CD4-positive, alpha-beta T cell treated with Interleukin-1 beta for 1 hour (primary cell): Measurements from ENCODE around the gene NR2F1-AS1.

Source experiments
- DNase-seq, 2 donors: peaks; one replicate each; pipeline ENCODE4 v3.0.0-alpha.2; 2020 to 2022

Gene NR2F1-AS1

DNA sequence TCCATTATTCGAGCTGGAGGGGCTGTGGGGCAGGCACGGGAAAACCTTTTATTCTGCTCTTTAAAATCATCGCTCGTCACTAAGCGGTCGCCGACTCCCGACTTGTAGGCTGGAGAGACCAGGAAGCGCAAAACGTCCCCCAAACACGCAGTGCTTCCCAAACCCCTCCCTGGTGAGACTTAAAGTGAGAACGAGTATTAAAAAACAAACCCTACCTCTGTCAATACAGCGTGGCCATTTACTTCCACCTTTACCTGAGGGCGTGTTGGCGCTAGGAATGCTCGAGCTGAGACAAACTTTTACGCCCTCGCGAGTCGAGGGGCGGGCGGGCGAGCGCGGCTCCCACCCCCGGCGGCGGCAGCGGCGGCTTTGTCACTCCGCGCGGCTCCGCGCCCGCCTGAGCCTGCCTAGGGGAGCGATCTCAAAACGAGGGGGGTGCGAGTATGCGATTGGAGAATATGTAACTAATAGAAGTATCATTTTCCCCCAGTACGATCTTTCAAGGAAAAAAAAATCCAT lies at the start of gene NR2F1-AS1:
Gene NR2F1-AS1, minus strand, starts transcription at position 293 of the 519 bp plus-strand sequence.
- no peak for DNase-seq

DNA sequence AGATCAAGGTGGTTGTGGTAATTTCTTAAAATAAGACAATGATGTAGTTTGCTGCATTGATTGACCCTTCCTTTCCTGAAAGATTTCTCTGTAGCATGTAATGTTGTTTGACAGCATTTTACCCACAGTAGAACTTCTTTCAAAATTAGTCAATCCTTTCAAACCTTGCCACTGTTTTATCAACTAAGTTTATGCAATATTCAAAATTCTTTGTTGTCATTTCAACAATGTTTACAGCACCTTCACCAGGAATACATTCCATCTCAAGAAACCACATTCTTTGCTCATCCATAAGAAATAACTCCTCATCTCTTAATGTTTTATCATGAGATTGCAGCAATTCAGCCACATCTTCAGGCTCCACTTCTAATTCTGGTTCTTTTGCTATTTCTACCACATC lies 45.8 kb upstream of the NR2F1-AS1 start:
- DNase-seq, result no peak

DNA sequence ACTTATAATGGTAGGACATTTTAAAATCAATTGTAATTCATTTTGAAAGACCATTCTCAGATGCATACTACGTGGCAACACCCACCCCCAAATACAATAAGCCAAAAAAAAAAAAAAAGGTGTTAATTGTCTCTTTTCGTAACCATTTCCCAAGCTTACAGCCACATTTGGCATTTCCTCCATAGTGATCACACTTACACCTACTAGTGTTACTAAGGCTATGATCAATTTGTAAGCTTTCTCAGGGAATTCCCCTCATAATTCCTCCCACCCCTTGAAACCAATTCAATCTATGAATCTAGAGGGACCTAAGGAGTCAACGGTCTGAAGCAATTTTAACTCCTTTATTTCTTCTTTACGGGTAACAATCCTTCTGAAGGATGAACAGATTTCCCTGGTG lies 42.1 kb upstream of the NR2F1-AS1 start:
- DNase-seq, result peak in 1 of 2 donors; percentile 27

DNA sequence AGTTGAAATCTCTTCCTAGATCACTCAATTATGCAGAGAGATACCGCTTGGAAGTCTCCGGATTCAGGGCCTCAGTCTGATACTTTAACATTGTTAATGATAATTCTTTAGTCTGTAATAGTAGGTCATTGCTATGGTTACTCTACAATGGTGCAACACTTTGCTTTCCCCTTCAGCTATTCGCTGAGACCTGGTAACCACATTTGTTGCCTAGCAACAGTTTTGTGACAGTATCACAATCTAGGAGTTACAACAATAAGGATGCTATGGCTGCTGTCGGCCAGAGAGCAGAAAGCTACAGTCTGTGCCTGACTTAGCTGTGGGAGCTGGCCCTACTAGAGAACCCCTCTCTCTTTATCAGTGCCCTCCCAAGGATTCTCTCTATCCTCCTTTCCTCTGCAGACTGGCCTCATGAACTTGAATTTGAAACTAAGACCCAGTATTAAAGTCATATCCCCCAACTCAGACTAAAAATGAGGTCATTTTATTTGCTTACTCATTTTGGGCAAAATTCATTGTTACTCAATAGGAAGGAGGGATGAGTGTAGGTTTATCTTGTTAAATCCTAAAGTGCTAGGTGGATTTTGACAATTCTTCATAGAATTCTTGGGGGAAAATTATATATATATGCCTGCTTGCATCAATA lies 41.3 kb upstream of the NR2F1-AS1 start:
- DNase-seq, result peak; percentile 65 to 80

DNA sequence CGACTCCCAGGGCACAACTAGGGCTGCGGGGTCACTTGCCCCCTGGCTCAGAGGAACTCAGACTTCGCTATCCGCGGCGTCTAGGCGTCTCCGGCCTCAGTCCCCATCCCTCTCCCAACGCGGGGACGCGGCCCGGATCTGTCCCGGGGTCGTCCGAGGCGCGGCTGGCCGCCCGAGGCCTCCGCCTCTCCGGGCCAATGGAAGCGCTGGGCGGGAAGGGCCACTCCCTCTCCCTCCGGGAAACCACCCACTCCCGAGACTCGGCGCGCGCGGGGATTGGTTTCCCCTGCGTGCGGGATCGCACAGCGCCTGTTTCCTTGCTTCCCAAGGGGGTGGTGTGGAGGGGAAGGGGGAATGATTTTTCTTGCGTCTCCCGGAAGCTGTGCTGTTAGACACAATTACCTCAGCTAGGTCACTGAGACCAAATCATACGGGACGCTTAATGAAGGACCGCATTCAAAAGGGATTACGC lies 40.3 kb upstream of the NR2F1-AS1 start:
- DNase-seq, result no peak

DNA sequence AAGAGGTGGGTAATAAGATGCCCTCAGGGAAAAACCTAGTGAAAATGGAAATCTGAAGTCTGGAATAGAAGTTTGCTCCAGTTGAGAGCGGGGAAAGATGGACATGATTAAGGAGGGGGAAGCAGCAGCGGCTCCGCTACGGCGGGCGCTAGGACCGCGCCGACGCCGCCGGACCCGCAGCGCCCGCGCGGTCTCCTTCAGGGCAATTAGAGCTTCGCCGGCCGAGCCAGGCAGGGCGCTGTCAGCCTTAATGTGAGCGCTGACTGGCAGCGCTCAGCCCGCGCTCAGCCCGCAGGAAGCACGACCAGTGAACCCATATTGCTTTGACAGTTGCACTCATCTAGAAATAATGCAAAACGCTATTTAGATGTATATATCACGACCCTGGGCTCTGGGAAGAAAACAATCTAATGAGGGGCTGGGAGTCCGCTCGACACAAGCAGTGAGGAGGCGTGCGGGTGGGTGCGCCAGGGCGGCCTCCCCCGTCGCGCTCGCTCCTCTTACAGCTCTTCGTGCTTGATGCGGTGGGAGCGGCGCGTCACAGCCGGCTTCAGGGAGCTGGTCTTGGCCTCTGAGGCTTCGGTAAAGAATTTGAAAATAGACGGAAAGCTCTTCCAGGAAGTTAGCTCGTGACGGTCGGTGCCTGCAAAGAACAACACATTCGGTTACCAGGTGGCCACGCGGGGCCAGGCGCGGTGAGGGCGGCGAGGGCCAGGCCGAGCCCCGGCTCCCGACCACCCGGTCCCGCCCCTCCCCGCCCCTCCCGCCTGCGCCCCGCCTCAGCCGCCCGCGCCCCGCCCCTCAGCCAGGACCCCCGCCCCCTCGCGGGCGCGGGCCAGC lies 39.7 kb upstream of the NR2F1-AS1 start:
- DNase-seq, result peak; percentile 52 to 56

DNA sequence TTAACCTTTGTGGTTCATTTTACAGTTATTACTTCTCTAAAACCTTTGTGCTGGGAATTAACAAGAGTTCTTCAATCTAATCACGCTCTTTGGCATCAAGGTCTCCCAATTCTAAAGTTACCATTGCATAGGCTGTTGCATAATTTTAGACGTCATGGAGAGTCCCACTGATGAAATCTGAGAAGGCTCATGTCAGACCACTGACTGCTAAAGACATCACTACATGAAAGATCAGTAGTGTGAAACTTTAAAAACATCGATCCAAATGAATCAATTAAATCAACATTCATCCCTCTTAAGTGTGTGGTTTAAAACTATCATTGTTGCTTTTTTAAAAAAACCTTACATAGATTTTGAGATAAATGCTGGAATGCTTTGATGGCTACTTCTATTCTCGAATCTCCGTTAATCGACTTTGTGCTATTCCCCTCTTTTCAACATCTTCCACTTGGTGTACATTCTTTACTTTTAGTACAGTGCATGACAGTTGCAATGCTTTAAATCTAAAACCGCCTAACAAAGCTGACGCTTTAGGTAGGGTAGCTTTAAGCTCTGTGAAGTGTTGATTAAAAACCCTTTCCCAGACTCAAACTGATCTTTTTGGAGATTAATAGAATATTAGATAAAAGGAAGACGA lies 35.6 kb upstream of the NR2F1-AS1 start:
- no peak for DNase-seq

DNA sequence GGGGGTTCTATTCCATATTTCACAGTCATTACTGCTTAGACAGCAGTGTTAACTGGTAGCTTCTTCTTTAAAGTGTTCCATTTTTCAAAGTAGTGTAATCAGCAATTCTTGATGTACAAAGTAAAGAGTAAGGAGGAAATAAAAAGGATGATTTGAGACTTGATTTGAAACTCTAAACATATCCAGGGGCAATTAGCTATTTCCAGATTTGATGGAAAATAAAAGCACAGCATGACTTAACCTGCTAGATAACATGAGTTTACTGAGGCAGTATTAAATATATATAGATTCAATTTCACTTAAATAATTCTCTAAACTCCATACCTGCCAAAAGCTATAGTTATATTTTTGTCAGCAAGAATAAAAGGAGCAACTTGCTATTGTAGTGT lies 31.8 kb upstream of the NR2F1-AS1 start:
- DNase-seq, result no peak

DNA sequence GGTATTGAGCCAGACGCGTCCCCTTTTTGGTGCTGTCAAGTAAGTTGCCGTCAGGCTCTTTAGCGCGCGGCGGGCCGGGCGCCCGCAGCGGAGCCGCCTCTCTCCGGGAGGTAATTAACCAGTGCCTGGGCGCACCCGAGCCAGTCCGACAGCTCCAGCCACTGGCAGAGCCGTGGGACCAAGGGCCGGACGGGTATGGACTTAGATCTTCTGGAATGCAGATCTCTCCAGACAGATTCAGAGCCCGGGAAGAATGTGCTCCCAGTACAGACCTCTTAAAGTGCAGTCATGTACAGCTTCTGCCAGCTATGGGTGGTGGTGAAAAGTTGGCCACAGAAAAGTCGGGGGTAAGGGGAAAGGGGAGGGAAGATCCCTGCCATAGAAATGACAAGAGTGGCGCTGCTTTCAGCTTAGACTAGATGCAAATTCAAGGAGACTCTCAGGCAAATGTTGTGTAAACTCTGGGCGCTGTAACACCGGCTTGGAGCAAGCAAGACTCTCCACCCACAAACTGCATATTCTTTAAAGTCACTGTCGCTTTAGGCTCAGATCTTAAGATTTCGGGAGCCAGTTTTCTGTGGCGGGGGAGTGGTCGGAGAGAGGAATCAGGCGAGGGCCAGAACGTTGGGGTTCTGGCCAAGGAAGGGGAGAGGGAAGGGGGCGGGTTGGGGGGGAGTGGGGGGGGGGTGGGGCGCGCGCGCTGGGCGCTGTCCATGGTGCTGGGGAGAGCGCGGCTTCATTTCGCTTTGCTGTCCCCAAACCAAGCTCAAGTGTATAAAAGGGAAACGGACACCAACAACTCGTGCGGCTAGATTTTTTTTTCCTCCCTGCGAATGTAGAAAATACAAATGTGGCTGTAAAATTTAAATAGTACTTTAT lies 31.2 kb upstream of the NR2F1-AS1 start:
- no peak for DNase-seq

DNA sequence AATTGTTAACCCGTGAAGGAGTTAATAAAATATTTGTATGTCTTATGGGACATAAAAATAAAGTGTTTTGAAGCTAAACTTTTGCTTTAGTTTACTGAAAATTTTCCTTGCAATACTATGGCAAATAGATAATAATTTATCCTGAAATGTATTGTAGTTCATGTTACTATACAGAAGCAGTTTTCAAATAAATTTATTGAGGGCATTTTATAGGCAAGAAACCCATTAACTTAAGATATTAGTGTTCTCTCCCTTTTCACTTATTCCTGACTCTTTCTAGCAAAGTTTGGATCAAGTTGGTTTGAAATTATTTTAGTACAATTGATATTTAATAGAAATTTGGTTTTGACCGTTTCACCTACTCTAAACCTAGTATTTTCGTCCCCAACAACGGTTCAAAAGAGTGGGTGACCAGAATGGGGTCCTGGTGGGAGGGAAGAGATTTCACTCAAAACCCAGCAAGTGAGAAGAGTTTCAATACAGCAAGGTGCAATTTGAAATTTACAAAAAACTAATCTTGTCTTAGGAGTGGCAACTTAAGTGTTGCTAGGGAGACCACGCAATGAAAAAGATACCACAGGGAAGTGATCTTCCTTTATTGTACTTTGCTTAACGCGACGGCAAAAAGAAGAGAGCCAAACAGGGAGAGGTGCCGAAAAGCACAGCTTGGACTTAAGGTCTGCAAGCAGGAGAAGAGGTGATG lies 30.4 kb upstream of the NR2F1-AS1 start:
- no peak for DNase-seq

DNA sequence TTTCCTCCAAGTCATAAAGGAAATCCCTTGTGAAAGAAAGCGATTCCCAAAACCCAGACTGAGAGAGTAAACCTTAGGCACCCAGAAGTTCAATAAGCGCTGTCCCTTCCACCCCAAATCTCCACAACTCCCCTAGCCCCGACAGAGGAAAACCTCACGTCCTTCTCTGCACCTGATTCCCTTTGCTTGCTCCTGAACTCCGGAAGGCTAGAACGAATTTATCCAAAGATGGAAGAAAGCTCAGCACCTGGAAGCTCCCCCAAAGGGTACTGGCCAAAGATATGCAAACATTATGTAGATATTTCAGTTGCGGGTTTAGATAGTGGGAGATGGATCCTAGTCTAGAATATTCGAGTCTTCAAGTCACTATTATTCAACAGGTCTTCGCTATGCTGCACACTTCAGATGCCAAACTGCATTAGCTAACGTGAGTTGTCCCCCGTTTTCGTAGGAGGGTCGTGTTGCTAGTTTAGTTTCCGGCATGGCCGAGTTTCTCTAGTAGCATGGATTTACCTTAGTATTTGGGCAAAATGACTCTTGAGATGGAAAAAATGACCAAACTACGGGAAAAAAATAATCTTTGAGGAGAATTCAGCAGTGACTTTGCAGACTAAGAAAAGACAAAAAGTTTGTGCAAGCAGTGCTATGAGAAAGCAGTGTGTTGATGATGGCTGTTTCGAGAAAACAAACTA lies 29.7 kb upstream of the NR2F1-AS1 start:
- no peak for DNase-seq

DNA sequence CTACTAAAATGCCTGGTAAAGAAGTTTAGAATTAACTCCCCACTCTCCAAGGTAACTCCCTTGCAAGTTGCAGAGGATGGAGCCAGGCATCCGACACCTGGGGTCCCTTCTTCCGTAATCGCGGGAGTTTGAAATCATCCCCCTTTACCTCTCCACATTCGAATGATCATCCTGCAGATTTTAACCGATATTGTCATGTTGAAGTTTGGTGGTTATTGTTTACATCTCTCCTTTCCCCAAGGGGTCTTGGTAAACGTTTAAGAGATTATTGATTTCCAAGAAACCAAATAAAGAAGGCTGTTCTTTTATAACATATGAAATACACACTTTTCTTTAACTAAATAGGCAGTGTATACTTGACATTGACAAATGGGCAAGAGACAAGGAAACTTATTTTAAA lies 28.7 kb upstream of the NR2F1-AS1 start:
- no peak for DNase-seq

DNA sequence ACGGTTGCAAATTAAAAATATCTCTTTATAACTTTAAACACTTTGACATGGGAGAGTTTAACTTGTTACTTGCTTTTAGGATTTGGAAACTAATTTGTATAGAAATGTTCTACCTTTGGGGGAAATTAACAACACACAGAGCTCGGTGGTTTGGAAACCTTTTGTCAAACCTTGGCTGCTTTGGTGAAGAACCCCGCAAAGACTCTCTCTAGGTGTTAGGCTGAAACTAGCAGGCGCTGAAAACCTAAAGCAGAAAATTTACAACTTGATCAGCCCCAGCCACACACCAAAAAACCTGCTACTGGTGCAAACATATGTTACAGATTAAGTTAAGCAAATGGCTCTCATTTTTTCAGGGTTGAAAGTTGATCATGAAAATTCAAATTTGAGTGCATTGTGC lies 27.8 kb upstream of the NR2F1-AS1 start:
- DNase-seq, result no peak

DNA sequence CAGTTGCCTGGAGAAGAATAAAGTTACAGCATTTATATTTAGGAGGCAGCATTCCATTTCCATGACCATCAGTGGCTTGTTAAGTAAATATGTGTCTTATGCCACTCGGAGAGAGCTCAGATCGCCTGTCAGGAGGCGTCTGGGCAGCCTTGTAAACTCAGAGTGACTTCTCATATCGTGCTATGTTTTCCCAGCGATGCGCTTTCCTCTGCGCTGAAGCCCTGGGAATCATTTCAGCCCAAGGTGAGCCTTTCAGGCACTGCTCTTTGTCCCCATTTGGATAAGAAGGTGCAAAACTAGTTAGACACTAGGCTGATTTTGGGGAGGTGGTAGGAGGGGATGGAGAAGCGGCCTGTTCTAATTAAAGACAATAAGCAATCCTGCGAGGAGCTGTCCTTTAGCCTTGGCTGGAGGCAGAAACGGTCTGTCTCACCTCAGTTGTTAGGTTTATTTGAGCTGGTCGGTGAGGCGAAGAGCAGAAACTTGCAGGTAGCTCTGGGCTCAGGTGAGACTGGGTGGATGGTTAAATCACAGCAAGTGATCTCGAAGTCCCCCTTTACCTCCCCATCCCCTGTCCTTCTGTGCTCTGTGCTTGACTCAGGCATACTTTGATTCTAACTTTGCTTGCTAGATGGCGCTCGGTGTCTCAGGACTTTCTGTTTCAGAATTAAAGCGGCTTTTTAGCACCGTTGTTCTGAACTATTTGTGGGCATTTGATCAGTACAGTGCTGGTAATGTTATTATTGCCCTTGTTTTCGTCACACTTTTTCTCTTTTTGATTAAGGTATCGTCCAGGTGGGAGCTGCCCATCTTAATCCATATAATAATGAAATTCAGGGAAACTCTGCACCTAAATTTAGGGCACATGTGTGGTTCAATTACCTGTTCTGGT lies 26.6 kb upstream of the NR2F1-AS1 start:
- peak in 1 of 2 donors; percentile 57 for DNase-seq

DNA sequence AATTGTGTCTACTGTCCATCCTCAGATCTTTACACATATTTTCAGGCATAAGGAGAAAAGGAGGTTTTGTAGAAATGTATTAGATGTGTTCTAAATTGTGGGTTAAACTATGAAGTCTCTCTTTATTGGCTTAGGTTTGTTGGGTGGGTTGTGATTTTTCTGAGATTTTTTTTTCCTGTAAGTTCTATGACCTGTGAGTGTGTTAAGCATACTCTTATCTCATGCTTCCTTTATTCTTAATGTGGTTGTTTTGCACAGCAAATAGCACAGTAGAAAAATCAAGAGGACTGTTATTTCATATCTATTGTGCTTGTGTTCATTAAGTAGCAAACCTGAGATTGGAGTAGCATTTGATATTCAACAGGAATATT lies 25.3 kb upstream of the NR2F1-AS1 start:
- DNase-seq, result no peak

DNA sequence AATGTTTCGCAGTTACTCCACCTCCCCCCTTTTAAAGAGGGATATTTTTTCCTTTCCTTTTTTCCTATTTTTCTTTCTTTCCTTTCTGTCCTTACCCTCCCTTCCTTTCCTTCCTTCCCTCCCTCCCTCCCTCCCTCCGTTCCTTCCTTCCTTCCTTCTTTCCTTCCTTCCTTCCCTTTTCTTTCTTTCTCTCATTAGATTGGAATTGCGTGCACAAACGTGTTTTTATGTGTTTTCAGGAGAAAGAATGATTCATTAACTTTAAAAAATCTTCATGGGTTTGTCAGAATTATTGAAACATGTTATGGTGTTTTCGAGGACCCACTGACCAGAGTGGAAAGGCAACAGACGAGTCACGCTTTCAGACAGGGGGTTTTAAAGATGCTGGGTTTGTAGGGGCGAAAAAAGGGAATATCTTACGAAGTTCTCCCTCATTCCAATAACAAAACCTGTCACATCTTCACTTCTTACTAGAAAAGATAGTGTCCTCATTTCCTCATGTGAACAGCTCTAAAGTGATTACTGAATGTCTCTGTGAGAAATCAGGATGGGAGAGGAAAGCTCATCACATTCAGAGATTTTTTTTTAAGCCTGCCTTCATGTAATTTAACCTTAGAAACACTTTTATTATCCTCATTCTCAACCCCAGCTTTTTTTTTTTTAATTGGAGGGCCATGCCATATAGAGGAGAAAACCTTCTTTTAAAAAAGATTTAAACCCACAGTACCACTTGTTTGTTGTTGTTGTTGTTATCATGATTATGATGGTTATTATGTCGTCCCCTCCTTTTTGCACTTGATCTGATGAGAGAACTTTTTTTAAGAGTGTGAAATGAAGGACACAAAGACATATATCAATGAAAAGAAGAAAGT lies 23.9 kb upstream of the NR2F1-AS1 start:
- no peak for DNase-seq

DNA sequence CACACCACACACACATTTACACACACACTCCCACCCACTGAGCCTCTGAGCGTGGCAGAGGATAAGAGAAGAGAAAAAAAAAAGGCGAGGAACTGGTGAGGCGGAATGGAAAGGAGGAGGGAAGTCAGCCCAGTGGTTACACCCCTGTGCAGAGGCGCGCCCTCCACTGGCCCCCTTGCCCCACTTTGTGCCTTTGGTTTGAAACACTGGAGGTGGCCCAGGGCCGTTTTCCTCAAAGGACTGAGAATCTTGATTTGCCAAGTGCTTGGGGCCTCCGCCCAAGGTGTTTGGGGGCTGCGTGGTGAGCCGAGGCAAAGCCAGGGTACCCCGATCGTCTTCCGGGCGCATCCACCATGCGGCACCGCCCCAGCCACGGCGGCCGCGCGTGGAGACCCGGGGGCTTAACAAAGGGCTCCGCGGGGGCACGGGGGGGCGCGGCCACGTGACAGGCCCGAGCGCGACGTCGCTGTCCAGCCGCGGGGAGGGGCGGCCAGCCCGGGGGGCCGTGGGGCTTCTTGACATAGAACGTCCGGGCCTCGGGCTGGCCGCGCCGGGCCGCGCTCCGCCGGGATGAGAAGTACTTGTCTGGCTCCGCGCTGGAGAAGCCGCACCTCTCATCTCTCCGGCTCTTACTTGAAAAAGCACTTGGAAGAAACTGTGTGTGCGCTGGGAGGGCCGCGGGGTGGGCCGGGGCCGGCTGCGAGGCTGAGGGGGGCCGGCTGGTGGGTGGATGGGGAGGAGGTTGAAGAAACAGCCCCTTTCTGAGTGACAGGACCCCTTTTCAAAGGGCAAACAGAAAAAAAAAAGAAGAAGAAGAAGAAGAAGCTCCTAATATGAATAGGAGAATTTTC lies 23.0 kb upstream of the NR2F1-AS1 start:
- no peak for DNase-seq
